HepG2 (cell line): Measurements from ENCODE around the gene CCM2L. TPM values are rescaled to one million over a fixed set of nuclear protein-coding genes. Genes with fewer than 3 reads are reported as not detected.

Source experiments
- CHD4 ChIP-seq: fragments of 200-600 bp; sonication (generic); IDR thresholded peaks from 2 replicates; pipeline ENCODE4 v1.7.0; 2017; ENCODE audit warnings: mild to moderate bottlenecking, low read length, borderline replicate concordance
- CREM ChIP-seq, 2 experiments: sonication (generic) in 1 of 2; formaldehyde crosslinking in 1 of 2; IDR thresholded peaks; 2 replicates each; pipeline versions ENCODE4 v1.4.0 to v1.6.1; 2016 to 2020; ENCODE audit warnings: antibody characterized with exemption in 1 of 2, mild to moderate bottlenecking in 1 of 2, missing genetic modification reagents in 1 of 2
- FOXJ3 ChIP-seq: sonication (generic); formaldehyde crosslinking; IDR thresholded peaks from 2 replicates; pipeline ENCODE4 v1.4.0; 2020; ENCODE audit warnings: missing genetic modification reagents, mild to moderate bottlenecking, borderline replicate concordance
- JUND ChIP-seq: sonication (generic); formaldehyde crosslinking; IDR thresholded peaks from 2 replicates; pipeline ENCODE4 v1.8.0; 2022; ENCODE audit warnings: mild to moderate bottlenecking, missing genetic modification reagents
- MED13 ChIP-seq: sonication (generic); formaldehyde crosslinking; IDR thresholded peaks from 2 replicates; pipeline ENCODE4 v1.5.0; 2020; ENCODE audit warnings: missing genetic modification reagents
- PHB2 ChIP-seq: fragments of 450-650 bp; IDR thresholded peaks from 2 replicates; pipeline ENCODE4 v1.6.1; 2018; ENCODE audit not compliant: partially characterized antibody
- SNAPC4 ChIP-seq: sonication (generic); formaldehyde crosslinking; IDR thresholded peaks from 2 replicates; pipeline ENCODE4 v1.4.0; 2020; ENCODE audit warnings: mild to moderate bottlenecking, missing genetic modification reagents
- ZMYM4 ChIP-seq: sonication (generic); formaldehyde crosslinking; IDR thresholded peaks from 2 replicates; pipeline ENCODE4 v1.8.1; 2023; ENCODE audit warnings: mild to moderate bottlenecking, missing genetic modification reagents
- ZNF318 ChIP-seq: sonication (generic); formaldehyde crosslinking; IDR thresholded peaks from 2 replicates; pipeline ENCODE4 v1.4.0; 2020; ENCODE audit warnings: mild to moderate bottlenecking, missing genetic modification reagents
- ZNF724P ChIP-seq: sonication (generic); formaldehyde crosslinking; IDR thresholded peaks from 2 replicates; pipeline ENCODE4 v1.8.0; 2022; ENCODE audit warnings: missing genetic modification reagents, borderline replicate concordance
- polyA plus RNA-seq, 8 experiments: library from polyadenylated mRNA; depleted of rRNA in 3 of 8; stranded (reverse) in 7 of 8; unstranded in 1 of 8; fragments of >200 nt; fragmentation: Illumina TruSeq in 4 of 8; extraction: Trizol in 4 of 8; gene quantifications; 2 replicates each; pipeline versions ENCODE4 v1.2.1 to v1.2.3, GENCODE V29; 2011 to 2016; ENCODE audit warnings: low read depth in 4 of 8, missing spikeins in 1 of 8, mixed read lengths in 1 of 8; ENCODE audit not compliant: insufficient read depth in 1 of 8
- total RNA-seq, 5 experiments: library from RNA; depleted of rRNA; stranded (reverse); fragments of >200 nt; fragmentation: Illumina TruSeq; extraction: Trizol; gene quantifications; 2 replicates each; pipeline ENCODE4 v1.2.3, GENCODE V29; 2016; ENCODE audit warnings: low read depth in 1 of 5
- TF ChIP-seq, protein P1 (sequence below): sonication (generic); formaldehyde crosslinking; IDR thresholded peaks from 2 replicates; pipeline ENCODE4 v1.8.1; 2023; ENCODE audit warnings: missing genetic modification reagents, inconsistent platforms, borderline replicate concordance

The CCM2L gene
- total and polyA plus RNA-seq, 2 of the 13 experiments (the other 11 are each of a cell fraction or from before 2014, with no cell fraction given): 0.15 TPM; not detected in 1

DNA sequence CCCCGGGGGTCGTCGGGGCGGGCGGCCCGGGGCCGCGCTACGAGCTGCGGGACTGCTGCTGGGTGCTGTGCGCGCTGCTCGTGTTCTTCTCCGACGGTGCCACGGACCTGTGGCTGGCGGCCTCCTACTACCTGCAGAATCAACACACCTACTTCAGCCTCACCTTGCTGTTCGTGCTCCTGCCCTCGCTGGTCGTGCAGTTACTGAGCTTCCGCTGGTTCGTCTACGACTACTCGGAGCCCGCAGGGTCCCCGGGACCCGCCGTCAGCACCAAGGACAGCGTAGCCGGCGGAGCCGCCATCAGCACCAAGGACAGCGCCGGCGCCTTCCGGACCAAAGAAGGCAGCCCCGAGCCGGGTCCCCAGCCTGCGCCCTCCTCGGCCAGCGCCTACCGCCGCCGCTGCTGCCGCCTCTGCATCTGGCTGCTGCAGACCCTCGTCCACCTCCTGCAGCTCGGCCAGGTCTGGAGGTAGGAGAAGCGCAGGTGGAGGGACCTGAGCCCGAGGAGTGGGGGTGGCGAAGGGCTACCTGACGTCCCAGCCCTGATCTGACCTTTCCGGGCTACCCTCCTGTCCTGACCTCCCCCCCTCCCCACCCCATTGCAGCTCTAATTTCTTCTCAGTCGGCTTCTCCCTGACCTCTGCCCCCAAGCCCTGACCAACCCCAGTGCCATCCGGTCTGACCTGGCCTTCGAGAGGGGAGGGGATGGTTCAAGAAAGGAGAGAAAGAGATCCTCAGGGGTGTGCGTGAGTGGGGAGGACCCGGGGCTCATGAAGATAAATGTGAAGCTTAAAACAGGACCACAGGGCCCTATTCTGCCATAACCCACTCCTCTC lies 41.7 kb upstream of the CCM2L start (continued):
- TF ChIP-seq ZNF318 (CRISPR knock-in tag) (peak; percentile 100), PHB2 (no peak), FOXJ3 (CRISPR knock-in tag) (peak; percentile 100), ZMYM4 (CRISPR knock-in tag) (peak; percentile 100), ZNF724P (CRISPR knock-in tag) (peak; percentile 100), CHD4 (no peak), JUND (peak; percentile 99), CREM (IDR thresholded peaks at IDR 0.05) (no peak), CREM (CRISPR knock-in tag; IDR thresholded peaks at IDR 0.05) (peak; percentile 97), SNAPC4 (peak; percentile 99), MED13 (CRISPR knock-in tag) (peak; percentile 100)
- TF ChIP-seq, protein P1, sequence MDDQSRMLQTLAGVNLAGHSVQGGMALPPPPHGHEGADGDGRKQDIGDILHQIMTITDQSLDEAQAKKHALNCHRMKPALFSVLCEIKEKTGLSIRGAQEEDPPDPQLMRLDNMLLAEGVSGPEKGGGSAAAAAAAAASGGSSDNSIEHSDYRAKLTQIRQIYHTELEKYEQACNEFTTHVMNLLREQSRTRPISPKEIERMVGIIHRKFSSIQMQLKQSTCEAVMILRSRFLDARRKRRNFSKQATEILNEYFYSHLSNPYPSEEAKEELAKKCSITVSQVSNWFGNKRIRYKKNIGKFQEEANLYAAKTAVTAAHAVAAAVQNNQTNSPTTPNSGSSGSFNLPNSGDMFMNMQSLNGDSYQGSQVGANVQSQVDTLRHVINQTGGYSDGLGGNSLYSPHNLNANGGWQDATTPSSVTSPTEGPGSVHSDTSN (CRISPR knock-in tag): peak; percentile 100
